AG04450 (cell line): Measurements from ENCODE around the gene IL16. TPM values are rescaled to one million over a fixed set of nuclear protein-coding genes. Genes with fewer than 3 reads are reported as not detected.

Source experiments
- CTCF ChIA-PET: fragments of 300-600, 350-600 bp; formaldehyde crosslinking; extraction: SDS; loops from one replicate; lab custom pipeline; 2022; ENCODE audit warnings: antibody characterized with exemption, inconsistent platforms; lab: Charles Lee
- POLR2A ChIA-PET: fragments of 350-600 bp; formaldehyde crosslinking; extraction: SDS; loops from one replicate; lab custom pipeline; 2021; ENCODE audit warnings: antibody characterized with exemption, inconsistent platforms; lab: Yijun Ruan, JAX
- DNase-seq: peaks from one replicate; pipeline ENCODE4 v3.0.0-alpha.2; 2011; ENCODE audit warnings: low read depth, low spot score
- H3K27ac ChIP-seq: one replicate; pipeline ENCODE4 v1.5.1; 2012; ENCODE audit warnings: low read depth, low read length, control low read depth
- H3K27me3 ChIP-seq: one replicate; pipeline ENCODE4 v1.6.0; 2012; ENCODE audit warnings: low read length; ENCODE audit not compliant: control insufficient read depth, insufficient read depth
- H3K4me3 ChIP-seq: 2 replicates; pipeline ENCODE4 v1.5.1; 2011; ENCODE audit warnings: mild to moderate bottlenecking, low read depth, low read length, control low read depth
- H3K9me3 ChIP-seq: 2 replicates; pipeline ENCODE4 v1.5.1; 2012; ENCODE audit warnings: low read length; ENCODE audit not compliant: control insufficient read depth, insufficient read depth
- polyA plus RNA-seq: library from polyadenylated mRNA; depleted of rRNA; stranded (reverse); fragments of >200 nt; gene quantifications from 2 replicates; pipeline ENCODE4 v1.2.3, GENCODE V29; 2011
- TF ChIP-seq, protein P1 (sequence below): IDR thresholded peaks from 2 replicates; pipeline ENCODE4 v1.5.1; 2011; ENCODE audit warnings: low read depth, low read length, control low read depth, inconsistent platforms

IL16 gene
- polyA plus RNA-seq, 1 experiment, result 3.8 TPM

DNA sequence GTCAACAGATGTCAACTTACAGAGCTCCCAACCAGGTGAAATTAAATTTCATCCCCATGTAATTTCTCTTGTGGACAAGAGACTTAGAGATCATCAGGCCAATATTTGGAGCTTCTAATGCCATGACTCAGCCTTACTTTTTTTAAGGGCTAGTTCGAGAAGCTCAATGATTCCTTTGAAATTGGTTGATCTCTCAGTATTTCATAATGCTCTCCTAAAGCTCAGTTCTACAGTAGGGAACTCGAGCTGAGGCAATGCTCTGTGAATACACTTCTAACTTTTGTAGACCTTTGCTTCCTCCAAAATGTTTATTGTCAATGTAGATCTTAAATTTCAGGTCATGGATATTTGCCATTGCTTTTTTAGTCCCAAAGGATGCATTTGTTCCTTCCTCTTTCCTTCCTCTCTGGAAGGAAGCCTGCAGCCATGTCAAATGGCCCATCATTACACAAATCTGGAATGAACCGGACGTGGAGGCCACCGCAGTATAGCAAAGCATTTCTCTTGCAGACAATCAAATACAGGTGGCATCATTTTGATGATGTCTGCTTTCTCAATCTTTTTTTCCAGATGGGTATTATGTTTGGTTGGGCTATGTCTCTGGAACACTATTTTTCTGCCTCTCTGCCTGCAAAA is 98.9 kb downstream of the IL16 start:
- DNase-seq, result no peak
- no peak overlapping the region for H3K4me3 ChIP-seq
- H3K27me3 ChIP-seq, result no peaks in the 10 kb centered on the region
- TF ChIP-seq, protein P1, sequence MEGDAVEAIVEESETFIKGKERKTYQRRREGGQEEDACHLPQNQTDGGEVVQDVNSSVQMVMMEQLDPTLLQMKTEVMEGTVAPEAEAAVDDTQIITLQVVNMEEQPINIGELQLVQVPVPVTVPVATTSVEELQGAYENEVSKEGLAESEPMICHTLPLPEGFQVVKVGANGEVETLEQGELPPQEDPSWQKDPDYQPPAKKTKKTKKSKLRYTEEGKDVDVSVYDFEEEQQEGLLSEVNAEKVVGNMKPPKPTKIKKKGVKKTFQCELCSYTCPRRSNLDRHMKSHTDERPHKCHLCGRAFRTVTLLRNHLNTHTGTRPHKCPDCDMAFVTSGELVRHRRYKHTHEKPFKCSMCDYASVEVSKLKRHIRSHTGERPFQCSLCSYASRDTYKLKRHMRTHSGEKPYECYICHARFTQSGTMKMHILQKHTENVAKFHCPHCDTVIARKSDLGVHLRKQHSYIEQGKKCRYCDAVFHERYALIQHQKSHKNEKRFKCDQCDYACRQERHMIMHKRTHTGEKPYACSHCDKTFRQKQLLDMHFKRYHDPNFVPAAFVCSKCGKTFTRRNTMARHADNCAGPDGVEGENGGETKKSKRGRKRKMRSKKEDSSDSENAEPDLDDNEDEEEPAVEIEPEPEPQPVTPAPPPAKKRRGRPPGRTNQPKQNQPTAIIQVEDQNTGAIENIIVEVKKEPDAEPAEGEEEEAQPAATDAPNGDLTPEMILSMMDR, result no peak
- H3K9me3 ChIP-seq, result no peaks in the 10 kb centered on the region
- CTCF ChIA-PET, result interaction anchor here (1.3 kb wide), 1 partner anchor 29 kb away, joined by 3 read pairs; no protein-coding TSS in a partner anchor
- no peak overlapping the region for H3K27ac ChIP-seq
- POLR2A ChIA-PET, result interaction anchor here (0.9 kb wide), 1 partner anchor 28 kb away, joined by 3 read pairs; the partner anchor contains the start of gene STARD5

DNA sequence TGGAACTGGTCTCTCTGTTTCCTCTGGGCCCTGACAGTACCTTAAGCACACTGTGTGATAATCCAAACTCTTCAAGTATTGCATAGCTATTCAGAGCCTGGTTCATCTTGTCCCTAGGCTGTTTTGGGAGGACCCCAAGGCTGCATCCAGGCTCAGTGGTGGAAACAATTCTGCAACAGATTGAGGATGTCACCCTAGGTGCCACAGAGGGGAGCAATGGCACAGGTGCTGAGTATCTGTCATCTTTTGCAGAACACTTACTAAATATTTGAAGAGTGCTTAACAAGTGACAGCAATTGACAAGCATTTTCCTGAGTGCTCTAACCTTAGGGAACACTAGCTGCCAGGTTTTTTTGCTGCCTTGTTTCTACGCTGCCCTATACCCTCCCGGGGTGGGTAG is 99.5 kb downstream of the IL16 start:
- TF ChIP-seq, protein P1, result no peak
- Histone ChIP-seq H3K27me3 (no peaks in the 10 kb centered on the region), H3K4me3 (no peak overlapping the region), H3K27ac (no peak overlapping the region), H3K9me3 (no peaks in the 10 kb centered on the region)
- DNase-seq, result no peak
- ChIA-PET POLR2A (no interaction called here), CTCF (interaction anchor here (1.3 kb wide), 1 partner anchor 30 kb away, joined by 3 read pairs; no protein-coding TSS in a partner anchor)

DNA sequence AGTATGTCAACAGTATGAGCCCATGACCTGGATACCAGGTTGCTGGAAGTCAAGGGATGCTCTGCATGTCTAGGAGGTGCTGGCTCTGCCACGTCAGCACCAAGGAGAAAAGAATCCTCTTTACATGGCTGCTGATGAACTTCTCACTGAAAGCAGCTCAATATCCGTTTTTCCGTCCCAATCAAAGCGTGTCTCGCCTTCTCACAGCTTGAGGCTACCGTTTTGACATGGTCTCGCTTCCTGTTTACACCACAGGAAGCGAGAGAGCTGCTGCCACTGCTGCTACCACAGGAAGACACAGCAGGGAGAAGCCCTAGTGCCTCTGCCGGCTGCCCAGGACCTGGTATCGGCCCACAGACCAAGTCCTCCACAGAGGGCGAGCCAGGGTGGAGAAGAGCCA is 100.0 kb downstream of the IL16 start:
- TF ChIP-seq, protein P1, result no peak
- Histone ChIP-seq H3K27me3 (no peaks in the 10 kb centered on the region), H3K27ac (no peak overlapping the region), H3K4me3 (no peak overlapping the region), H3K9me3 (no peaks in the 10 kb centered on the region)
- ChIA-PET POLR2A (no interaction called here), CTCF (no interaction called here)
- DNase-seq, result no peak

DNA sequence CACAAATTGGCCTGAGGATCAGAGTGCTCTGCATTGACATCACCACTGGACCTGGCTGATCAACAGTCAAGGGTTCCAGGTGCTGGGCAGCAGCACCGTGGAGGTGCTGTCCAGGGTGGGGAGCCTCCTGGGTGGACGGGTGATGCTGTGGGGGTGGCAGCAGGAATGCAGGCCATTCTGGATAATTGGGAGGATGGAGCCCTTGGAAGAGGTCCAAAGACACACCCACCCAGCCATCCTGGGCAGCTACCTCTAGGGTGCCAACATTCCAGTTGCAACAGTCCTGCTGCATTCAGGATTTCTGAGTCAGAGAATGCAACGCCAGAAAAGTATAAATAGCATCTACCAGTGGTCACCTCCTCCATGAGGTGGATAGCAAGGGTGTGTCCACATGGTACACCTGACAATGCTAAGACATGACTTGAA is 100.5 kb downstream of the IL16 start:
- ChIA-PET POLR2A (no interaction called here), CTCF (no interaction called here)
- Histone ChIP-seq H3K27me3 (no peaks in the 10 kb centered on the region), H3K27ac (no peak overlapping the region), H3K4me3 (no peak overlapping the region), H3K9me3 (no peaks in the 10 kb centered on the region)
- no peak for DNase-seq
- TF ChIP-seq, protein P1, result no peak
